GM12891 (cell line): ENCODE results near the gene ITPR1.

ENCODE experiments used
- POLR2A ChIP-seq: IDR thresholded peaks from 2 replicates; pipeline ENCODE4 v1.6.1; 2011; ENCODE audit warnings: low read depth, low read length, control low read depth
- POLR2AphosphoS5 ChIP-seq: IDR thresholded peaks from 2 replicates; pipeline ENCODE4 v1.6.1; 2011; ENCODE audit warnings: low read depth, low read length, control low read depth
- TAF1 ChIP-seq: IDR thresholded peaks from 2 replicates; pipeline ENCODE4 v1.6.1; 2011; ENCODE audit warnings: low read depth, low read length, control low read depth

DNA sequence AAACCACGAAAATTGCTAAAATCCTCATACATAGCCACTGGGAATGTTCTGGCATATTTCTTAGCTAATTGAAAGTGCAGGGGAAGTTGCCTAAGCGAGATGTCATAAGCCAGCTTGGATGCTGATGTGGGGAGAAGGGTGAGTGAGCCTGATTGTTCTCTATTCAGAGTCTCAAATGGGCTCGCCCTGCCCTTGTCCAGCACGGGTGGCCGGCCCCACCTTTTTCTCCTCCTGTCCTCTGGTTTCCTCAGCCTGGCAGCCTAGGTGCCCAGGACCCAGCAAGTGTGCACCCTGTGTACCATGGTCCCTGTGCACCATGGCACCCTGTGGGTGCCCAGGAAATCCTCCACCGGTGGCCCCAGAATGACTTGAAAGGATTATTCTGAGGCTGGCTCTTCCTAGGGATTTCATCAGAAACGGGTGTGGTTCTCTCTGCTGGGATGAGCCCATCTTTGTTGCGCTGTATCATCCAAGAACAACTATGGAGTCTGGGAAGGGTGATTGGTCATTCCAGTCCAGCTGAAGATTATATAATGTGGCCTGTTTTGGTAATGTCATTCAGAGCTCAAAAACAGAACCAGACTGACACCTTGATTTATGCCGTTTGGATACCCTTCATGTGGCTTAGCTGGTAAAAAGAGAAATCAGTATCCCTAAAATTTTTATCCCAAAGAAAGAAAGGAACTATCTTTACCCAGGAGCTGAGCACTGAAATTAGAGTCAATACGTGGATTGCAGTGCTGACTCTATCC lies 335.3 kb downstream of the ITPR1 start:
- peak; percentile 10; the same call in 1 of the 2 replicates for TF ChIP-seq POLR2A
- TF ChIP-seq TAF1: no peak
- TF ChIP-seq POLR2AphosphoS5: no peak
